Gastroesophageal sphincter (tissue), 4 donors: ENCODE measurements around the gene UXT. TPM values are rescaled to one million over a fixed set of nuclear protein-coding genes. Genes with fewer than 3 reads are reported as not detected.

Source experiments
- ATAC-seq: fragments of 150-250 bp; one replicate; pipeline ENCODE4 v1.9.1; 2016; ENCODE audit warnings: mild to moderate bottlenecking, moderate library complexity
- H3K27ac ChIP-seq, 4 donors: fragments of 200-600 bp; sonication (generic) in 3 of 4; 1 replicate in 3 of 4; 2 replicates in 1 of 4; pipeline ENCODE4 v1.5.1; 2016 to 2019
- H3K27me3 ChIP-seq: fragments of 200-600 bp; sonication (generic); one replicate; pipeline ENCODE4 v1.5.1; 2019
- H3K36me3 ChIP-seq, 2 donors: fragments of 200-600 bp; sonication (generic); one replicate each; pipeline ENCODE4 v1.5.1; 2019; ENCODE audit warnings: control low read depth in 1 of 2
- H3K4me1 ChIP-seq, 3 donors: fragments of 200-600 bp; sonication (generic); 1 replicate in 2 of 3; 2 replicates in 1 of 3; pipeline ENCODE4 v1.5.1; 2016 to 2019; ENCODE audit warnings: control low read depth in 2 of 3
- H3K4me3 ChIP-seq, 2 donors: fragments of 200-600 bp; sonication (generic); one replicate each; pipeline ENCODE4 v1.5.1; 2019; ENCODE audit warnings: mild to moderate bottlenecking in 1 of 2, moderate library complexity in 1 of 2
- H3K9me3 ChIP-seq, 3 donors: fragments of 200-600 bp; sonication (generic); one replicate each; pipeline ENCODE4 v1.5.1; 2017 to 2019; ENCODE audit warnings: control low read depth in 2 of 3
- CTCF ChIP-seq, 4 experiments: fragments of 200-600 bp in 2 of 4; fragments of 450-650 bp in 2 of 4; sonication (generic) in 1 of 4; IDR thresholded peaks; one replicate each; pipeline ENCODE4 v1.5.1; 2017 to 2019; ENCODE audit warnings: antibody characterized with exemption in 4 of 4, mild to moderate bottlenecking in 2 of 4, moderate library complexity in 2 of 4
- EP300 ChIP-seq: sonication (generic); formaldehyde crosslinking; IDR thresholded peaks from one replicate; pipeline ENCODE4 v1.6.1; 2017; ENCODE audit warnings: antibody characterized with exemption, mild to moderate bottlenecking
- POLR2A ChIP-seq, 2 donors: fragments of 450-650 bp; IDR thresholded peaks; one replicate each; pipeline ENCODE4 v1.6.1; 2017; ENCODE audit warnings: antibody characterized with exemption in 2 of 2, mild to moderate bottlenecking in 2 of 2, moderate library complexity in 1 of 2
- POLR2AphosphoS5 ChIP-seq: sonication (generic); formaldehyde crosslinking; IDR thresholded peaks from one replicate; pipeline ENCODE4 v1.6.1; 2017; ENCODE audit warnings: antibody characterized with exemption
- WGBS, 2 donors: methylation state at CpG; one replicate each; pipeline ENCODE4 v1.1.5; 2018; ENCODE audit warnings: low coverage in 1 of 2; 5-methylcytosine and 5-hydroxymethylcytosine counted together
- total RNA-seq, 4 donors: library from RNA; depleted of rRNA; stranded (reverse); fragments of >200 nt; gene quantifications; one replicate each; pipeline ENCODE4 v1.1.0, GENCODE V29; 2016

Gene UXT
- total RNA-seq, 4 donors from 2014 or later, result 66.5 to 112 (median 79.1) TPM

- H3K9me3 ChIP-seq, result no peaks in the 10 kb centered on the region
- H3K27me3 ChIP-seq, result no peaks in the 10 kb centered on the region
- H3K4me3 ChIP-seq, result no peak overlapping the region
- WGBS, 2 donors, result 66 to 67% methylated on average over 14 of the region's 14 CpGs
- H3K27ac ChIP-seq, result no peak overlapping the region
- H3K36me3 ChIP-seq, result peaks cover 0 to 49% of the 10 kb centered on the region in 2 donors
- no peak for ATAC-seq
- no peaks in the 10 kb centered on the region for H3K4me1 ChIP-seq
- TF ChIP-seq POLR2A (IDR thresholded peaks at IDR 0.05) (no peak), POLR2AphosphoS5 (no peak), CTCF (IDR thresholded peaks at IDR 0.05) (no peak), EP300 (no peak)
These were observed 25.0 kb downstream of the UXT start for GRCh38 chrX:47633689-47634590.

DNA sequence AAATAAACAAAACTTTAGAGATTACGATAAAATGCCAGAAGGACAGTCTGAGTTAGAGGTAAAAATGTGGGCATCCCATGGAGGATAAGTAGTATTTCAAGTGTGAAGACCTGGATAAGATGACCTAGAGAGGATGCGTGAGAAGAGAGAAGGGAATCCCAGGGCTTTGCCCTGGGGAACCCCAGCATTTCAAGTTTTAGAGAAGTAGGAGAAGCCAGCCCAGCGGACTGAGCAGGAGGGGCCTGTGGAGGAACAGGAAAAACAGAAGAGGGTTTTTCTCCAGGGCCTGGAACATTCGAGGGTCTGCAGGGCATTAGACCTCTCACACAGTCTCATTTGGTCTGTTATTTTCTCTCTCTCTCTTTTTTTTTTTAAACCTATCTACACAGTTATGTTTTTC, 26.3 kb downstream of the UXT start:
- TF ChIP-seq EP300 (no peak), POLR2A (IDR thresholded peaks at IDR 0.05) (no peak), POLR2AphosphoS5 (no peak), CTCF (IDR thresholded peaks at IDR 0.05) (no peak)
- Histone ChIP-seq H3K9me3 (no peaks in the 10 kb centered on the region), H3K27ac (no peak overlapping the region), H3K27me3 (no peaks in the 10 kb centered on the region), H3K4me1 (no peaks in the 10 kb centered on the region), H3K36me3 (peaks cover 0 to 36% of the 10 kb centered on the region in 2 donors), H3K4me3 (no peak overlapping the region)
- WGBS, 2 donors, result 47 to 56% methylated on average over 4 of the region's 4 CpGs
- ATAC-seq, result no peak

GRCh38 chrX:47631676-47632075, 27.3 kb downstream of the UXT start:
- H3K36me3 ChIP-seq, result peaks cover 0 to 26% of the 10 kb centered on the region in 2 donors
- 50% methylated on average over 1 of the region's 5 CpGs; no CpG with 5 or more reads in 1 of the 2 donors for WGBS, 2 donors
- no peak overlapping the region for H3K4me3 ChIP-seq
- H3K9me3 ChIP-seq, result no peaks in the 10 kb centered on the region
- no peaks in the 10 kb centered on the region for H3K4me1 ChIP-seq
- H3K27me3 ChIP-seq, result no peaks in the 10 kb centered on the region
- ATAC-seq, result no peak
- TF ChIP-seq POLR2A (IDR thresholded peaks at IDR 0.05) (no peak), CTCF (IDR thresholded peaks at IDR 0.05) (no peak), EP300 (no peak), POLR2AphosphoS5 (no peak)
- no peak overlapping the region for H3K27ac ChIP-seq

GRCh38 chrX:47629419-47630200, 29.4 kb downstream of the UXT start, which contains the start of gene CFP:
Gene CFP (minus strand): TSS chrX:47629930. CDS start chrX:47629844, 86 bp downstream.
- peak within 1 kb of the TSS in 1 of 2 donors; percentile 12 for H3K4me3 ChIP-seq
- ATAC-seq, result peak; percentile 17
- TF ChIP-seq POLR2A (IDR thresholded peaks at IDR 0.05) (no peak), EP300 (no peak), CTCF (IDR thresholded peaks at IDR 0.05) (no peak), POLR2AphosphoS5 (no peak)
- H3K27ac ChIP-seq, result no peak within 1 kb of the TSS
- 42 to 66% methylated on average over 2 to 3 of the region's 14 CpGs for WGBS, 2 donors
- no peaks in the 10 kb centered on the region for H3K27me3 ChIP-seq
- H3K9me3 ChIP-seq, result no peaks in the 10 kb centered on the region
- no peaks in the 10 kb centered on the region for H3K4me1 ChIP-seq
- H3K36me3 ChIP-seq, result peaks cover 0 to 6% of the 10 kb centered on the region in 2 donors
